Kidney epithelial cell (primary cell): ENCODE measurements around the gene MYO1B. TPM values are rescaled to one million over a fixed set of nuclear protein-coding genes. Genes with fewer than 3 reads are reported as not detected.

Experiments
- DNase-seq: peaks from one replicate; pipeline ENCODE4 v3.0.0-alpha.2; 2010; ENCODE audit warnings: low read depth
- H3K27me3 ChIP-seq: 2 replicates; pipeline ENCODE4 v1.6.0; 2011; ENCODE audit warnings: low read length; ENCODE audit not compliant: control insufficient read depth, insufficient read depth
- H3K36me3 ChIP-seq: 2 replicates; pipeline ENCODE4 v1.5.1; 2011; ENCODE audit warnings: low read length; ENCODE audit not compliant: control insufficient read depth, insufficient read depth
- H3K4me3 ChIP-seq: 2 replicates; pipeline ENCODE4 v1.5.1; 2011; ENCODE audit warnings: low read depth, mild to moderate bottlenecking, control low read depth, low read length
- CTCF ChIP-seq: IDR thresholded peaks from 2 replicates; pipeline ENCODE4 v1.5.1; 2011; ENCODE audit warnings: mild to moderate bottlenecking, moderate library complexity, low read length, control low read depth, inconsistent platforms; ENCODE audit not compliant: insufficient read depth, poor library complexity, severe bottlenecking
- total RNA-seq: library from RNA; depleted of rRNA; stranded (reverse); fragments of >200 nt; gene quantifications from 2 replicates; pipeline ENCODE4 v1.2.3, GENCODE V29; 2015

Gene MYO1B
- total RNA-seq, 1 donor from 2014 or later = 62.8 TPM

GRCh38 chr2:191318037-191318728 is 73.0 kb downstream of the MYO1B start:
- H3K27me3 ChIP-seq = no peaks in the 10 kb centered on the region
- H3K36me3 ChIP-seq = no peaks in the 10 kb centered on the region
- no peak for DNase-seq
- TF ChIP-seq CTCF = no peak
- H3K4me3 ChIP-seq = no peak overlapping the region

- no peaks in the 10 kb centered on the region for H3K27me3 ChIP-seq
- DNase-seq = no peak
- H3K4me3 ChIP-seq = no peak overlapping the region
- no peak for TF ChIP-seq CTCF
- H3K36me3 ChIP-seq = no peaks in the 10 kb centered on the region
Observed at GRCh38 chr2:191318729-191319078, 73.5 kb downstream of the MYO1B start.

GRCh38 chr2:191319186-191319585 is 74.0 kb downstream of the MYO1B start:
- DNase-seq = no peak
- H3K36me3 ChIP-seq = no peaks in the 10 kb centered on the region
- no peak overlapping the region for H3K4me3 ChIP-seq
- no peak for TF ChIP-seq CTCF
- H3K27me3 ChIP-seq = no peaks in the 10 kb centered on the region

GRCh38 chr2:191320881-191321280 is 75.7 kb downstream of the MYO1B start:
- no peaks in the 10 kb centered on the region for H3K27me3 ChIP-seq
- H3K4me3 ChIP-seq = no peak overlapping the region
- no peak for TF ChIP-seq CTCF
- DNase-seq = no peak
- no peaks in the 10 kb centered on the region for H3K36me3 ChIP-seq

GRCh38 chr2:191321861-191322662 is 76.9 kb downstream of the MYO1B start:
- no peak for TF ChIP-seq CTCF
- DNase-seq = no peak
- H3K4me3 ChIP-seq = no peak overlapping the region
- no peaks in the 10 kb centered on the region for H3K27me3 ChIP-seq
- H3K36me3 ChIP-seq = no peaks in the 10 kb centered on the region
